Measurements from ENCODE around the gene SLC25A45.

The SLC25A45 gene

DNA sequence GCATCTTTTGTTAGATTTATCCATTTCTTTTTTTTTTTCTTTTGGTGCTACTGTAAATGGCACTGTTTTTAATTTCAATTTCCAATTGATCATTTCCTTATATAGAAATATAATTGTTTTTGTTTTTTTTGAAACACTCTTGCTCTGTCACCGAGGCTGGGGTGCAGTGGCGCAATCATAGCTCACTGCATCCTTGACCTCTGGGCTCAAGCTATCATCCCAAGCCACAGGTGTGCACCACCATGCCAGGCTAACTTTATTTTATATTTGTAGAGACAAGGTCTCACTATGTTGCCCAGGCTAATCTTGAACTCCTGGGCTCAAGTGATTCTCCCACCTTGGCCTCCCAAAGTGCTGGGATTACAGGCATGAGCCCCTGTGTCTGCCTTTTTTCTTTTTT, 20.3 kb upstream of the SLC25A45 start:
- no peak for FAIRE-seq

GRCh38 chr11:65401803-65402248, 19.4 kb upstream of the SLC25A45 start:
- FAIRE-seq, result no peak

DNA sequence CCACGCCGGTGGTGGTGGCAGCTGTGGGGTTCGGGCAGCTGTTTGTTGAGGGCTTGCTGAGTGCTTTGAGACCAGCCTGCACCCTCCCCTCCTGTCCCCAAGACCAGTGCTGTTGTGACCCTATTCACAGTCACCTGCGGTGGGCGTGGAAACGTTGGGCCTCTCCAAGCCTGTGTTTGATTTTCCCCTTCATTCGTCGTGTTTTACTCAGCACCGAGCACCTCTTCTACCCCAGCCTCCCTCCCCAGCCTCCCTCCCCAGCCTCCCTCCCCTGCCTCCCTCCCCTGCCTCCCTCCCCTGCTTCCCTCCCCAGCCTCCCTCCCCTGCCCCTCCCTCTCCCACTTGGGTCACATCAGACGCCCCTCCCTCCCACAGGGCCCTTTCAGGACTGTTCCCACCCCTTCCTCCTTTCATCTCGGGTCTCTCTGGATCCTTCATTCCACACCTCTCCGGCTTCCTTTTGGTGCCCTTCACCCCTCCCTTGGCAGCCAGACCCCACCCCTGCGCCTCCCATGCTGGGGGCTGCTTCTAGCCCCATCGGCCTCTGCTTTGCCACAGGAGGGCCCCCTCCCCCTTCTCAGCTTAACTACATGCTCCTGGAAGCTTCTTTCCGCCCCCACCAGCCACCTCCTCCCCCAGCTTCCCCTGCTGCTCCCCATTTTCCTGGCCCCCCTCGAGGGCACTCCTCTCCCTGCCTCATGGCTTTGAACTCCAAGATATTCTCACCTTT, 18.8 kb upstream of the SLC25A45 start:
- FAIRE-seq, result no peak

DNA sequence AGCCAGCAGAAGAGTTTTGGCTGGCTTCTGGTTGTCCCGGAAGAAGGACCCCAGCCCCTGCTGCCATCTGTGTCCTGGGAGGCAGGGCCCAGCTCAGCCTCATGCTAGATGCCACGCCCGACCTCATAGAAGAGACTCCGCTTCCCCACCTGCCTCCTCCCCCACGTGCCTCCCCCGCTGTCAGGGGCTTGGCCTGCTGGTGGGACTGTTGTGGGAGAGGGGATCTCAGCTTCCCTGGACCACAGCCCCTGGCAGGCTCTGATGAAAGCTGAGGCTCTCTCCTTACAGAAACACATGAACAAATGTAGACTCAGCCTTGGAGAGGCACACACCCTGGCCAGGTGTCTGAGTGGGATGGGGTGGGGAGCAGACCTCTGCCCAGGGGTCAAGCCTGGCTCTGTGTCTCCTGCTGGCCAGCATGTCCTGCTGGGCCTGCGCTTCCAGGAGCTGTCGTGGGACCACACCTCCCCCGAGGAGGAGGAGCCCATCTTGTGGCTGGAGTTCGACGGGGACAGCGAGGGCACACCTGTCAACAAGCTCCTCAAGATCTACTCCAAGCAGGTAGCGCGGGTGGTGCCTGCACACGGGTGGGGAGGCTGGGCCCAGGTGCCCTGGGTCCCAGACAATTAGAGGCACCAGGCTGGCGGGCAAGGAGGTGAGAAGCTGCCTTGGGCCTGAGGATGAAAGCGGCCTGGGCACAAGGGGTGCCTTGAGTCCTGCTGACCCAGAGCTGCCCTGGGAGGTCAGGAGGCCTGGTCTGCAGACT, 18.0 kb upstream of the SLC25A45 start:
- FAIRE-seq, result no peak

- FAIRE-seq, result no peak
Observed at GRCh38 chr11:65399845-65400244, 17.4 kb upstream of the SLC25A45 start.

DNA sequence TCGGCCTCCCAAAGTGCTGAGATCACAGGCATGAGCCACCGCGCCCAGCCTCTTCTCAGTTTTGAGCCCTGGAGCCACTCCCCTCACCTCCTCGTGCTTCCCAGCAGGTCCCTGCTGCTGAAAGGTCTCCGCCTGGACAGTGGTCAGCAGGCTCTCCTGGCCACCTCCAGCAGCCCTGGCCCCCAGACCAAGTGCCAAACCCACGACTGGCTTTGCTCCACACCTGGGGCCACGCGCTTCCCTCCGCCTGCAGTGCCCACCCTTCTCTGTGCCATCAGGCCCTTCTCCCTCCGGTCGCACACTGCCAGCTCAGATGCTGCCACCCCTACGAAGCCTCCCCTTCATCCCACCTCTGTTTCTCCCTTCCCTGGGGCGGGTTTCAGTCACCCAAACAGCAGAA, 16.8 kb upstream of the SLC25A45 start:
- no peak for FAIRE-seq

DNA sequence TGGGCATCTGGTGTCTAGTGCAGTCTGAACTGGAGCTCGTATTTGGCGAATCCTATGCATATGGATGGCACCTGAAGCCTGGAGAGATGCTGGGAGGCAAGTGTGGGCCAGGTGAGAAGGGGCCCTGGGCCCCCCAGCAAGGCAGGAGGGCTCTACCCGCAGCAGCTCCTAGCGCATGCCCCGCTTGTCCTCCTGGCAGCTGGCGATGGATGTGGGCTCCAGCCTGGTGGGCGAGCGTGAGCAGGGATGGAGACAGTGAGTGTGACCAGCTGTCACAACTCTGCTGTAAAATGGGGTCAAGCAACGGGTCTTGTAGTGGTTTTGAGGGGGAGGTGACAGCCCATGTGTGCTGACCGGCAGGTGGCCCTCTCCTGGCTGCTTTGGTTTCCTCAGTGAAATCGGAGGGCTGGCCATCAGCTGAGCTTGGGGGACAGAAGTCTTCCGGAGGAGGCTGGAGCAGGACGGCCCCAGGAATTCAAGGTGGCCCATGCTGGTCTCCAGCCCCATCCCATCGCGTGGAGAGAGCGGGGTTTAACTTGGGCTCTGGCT, 16.0 kb upstream of the SLC25A45 start:
- no peak for FAIRE-seq

- FAIRE-seq, result no peak
Observed at GRCh38 chr11:65396769-65397745, 14.6 kb upstream of the SLC25A45 start.

GRCh38 chr11:65395961-65396530, 13.6 kb upstream of the SLC25A45 start:
- FAIRE-seq, result no peak

DNA sequence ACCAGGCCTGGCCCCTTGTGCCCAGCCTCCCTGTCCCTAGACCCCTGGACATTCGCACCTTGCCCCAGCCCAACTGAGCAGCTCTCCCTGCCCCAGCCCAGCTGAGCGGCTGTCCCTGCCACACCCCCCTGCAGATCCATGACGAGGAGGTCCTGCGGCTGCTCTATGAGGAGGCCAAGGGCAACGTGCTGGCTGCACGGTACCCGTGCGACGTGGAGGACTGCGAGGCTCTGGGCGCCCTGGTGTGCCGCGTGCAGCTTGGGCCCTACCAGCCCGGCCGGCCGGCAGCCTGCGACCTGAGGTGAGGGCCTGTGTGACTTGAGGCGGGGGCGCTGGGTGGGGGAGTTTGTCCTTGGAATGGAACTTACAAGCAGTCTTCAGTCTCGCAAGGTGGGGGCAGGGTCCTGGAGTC, 11.7 kb upstream of the SLC25A45 start:
- FAIRE-seq, result no peak

DNA sequence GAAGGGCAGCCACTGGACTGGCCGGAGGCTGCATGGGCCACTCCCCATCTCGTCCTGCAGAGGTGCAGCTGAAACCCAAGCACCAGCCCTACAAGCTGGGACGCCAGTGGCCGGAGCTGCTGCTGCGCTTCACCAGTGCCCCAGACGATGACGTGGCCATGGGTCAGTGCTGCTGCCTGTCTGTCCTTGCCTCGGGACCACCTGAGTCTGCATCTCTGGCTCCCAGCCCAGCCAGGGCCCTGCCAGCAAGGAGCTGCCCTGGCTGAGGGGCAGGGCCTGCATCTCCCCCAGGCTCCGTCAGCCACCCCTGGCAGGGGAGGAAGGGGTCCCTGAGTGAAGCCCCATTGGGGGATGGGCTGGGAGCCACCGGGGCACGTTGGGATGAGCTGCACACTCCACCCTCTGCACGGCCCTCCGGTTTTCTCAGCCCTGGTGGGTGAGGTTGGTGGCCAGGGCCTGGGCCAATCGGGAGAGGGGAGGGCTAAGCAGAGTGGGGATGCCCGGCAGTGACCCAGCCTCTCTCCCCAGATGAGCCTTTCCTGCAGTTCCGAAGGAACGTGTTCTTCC, 11.2 kb upstream of the SLC25A45 start:
- no peak for FAIRE-seq

GRCh38 chr11:65392899-65393298, 10.5 kb upstream of the SLC25A45 start:
- FAIRE-seq, result no peak

DNA sequence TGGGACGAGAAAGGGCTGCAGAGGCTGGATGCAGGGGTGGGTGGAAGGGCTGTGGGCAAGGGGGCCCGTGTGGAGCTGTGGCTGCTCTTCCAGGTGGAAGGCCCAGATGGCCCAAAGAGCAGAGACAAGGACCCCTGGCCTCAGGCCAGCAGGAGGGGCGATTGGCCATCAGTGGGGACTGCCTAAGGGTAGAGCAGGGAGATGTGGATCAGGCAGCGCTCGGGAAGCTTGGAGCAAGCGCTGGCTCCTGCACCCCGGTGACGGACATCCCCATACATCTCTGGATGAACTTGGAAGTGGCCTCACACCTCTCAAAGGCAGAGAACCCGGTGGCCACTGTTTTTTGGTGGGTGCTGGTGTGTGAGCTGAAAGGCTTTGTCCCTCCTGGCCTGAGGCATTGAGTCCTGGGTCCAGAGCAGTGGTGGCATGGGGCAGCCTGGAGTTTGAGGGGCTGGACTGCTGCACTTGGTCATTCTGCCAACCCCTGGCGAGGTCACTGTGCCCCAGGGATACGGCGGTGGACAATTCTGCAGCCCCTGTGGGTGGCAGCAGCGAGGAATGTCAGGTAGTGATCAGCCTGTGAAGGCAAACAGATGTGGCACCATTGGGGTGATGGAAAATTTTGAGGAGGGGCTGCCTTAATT, 9.9 kb upstream of the SLC25A45 start:
- FAIRE-seq, result no peak

- no peak for FAIRE-seq
Observed at GRCh38 chr11:65390996-65391395, 8.6 kb upstream of the SLC25A45 start.

DNA sequence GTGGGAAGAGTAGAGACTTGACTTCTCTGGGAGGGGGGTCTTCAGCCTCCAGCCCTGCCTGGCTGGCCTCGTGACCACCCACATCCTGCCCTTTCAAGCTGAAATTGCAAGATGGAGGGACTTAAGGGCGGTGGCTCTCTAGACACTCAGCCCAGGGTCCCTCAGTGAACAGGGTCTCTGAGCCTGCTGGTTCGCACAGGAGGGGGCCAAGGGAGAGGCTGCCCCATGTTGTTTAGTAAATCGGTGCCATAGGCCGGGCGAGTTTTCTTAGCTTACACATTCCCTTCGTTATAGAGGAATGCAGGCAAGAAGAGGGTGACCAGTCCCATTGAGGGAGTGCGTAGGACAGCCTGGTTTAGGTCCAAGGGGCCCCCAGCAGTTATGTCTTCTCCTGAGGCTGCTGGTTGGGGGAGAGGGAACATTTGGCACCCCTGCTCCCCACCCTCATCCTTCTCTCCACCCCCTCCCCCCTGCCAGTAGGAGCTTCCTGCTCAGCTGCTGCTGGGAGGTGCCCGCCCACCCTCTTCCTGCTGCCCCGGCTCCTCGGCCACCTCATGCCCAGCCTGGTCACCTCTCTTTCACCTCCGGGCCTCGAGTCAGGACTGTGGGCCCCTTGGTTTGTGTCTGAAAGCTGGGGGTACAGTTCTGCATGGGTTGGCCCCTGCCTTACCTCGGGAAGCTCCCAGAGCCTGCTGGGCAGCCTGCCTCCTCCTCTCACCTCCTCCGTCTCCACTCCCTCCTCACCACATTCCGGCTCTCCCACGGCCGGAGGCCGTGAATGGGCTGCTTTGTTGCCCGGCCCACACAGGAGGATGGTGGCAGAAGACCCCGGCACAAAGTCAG, 7.9 kb upstream of the SLC25A45 start:
- no peak for FAIRE-seq

GRCh38 chr11:65389294-65389980, 7.0 kb upstream of the SLC25A45 start:
- FAIRE-seq, result no peak

DNA sequence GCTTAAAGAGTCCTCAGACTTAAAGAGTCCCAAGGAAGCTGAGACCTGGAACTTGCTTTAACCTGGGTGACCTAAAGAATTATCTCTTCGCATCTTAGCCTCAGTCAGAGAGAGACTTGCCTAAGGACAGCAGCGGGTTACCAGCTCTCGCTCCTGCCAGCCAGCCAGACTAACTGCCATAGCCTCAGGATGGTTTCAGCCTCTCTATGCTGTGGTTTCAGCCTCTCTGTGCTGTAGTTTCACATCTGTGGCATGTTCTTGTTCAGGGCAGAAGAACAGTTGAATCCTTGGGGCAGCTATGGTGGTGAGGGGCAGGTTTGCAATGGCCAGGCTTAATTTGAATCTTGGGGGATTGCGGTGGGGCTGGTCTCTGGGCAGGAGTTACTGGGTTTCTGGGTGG, 6.3 kb upstream of the SLC25A45 start:
- no peak for FAIRE-seq

DNA sequence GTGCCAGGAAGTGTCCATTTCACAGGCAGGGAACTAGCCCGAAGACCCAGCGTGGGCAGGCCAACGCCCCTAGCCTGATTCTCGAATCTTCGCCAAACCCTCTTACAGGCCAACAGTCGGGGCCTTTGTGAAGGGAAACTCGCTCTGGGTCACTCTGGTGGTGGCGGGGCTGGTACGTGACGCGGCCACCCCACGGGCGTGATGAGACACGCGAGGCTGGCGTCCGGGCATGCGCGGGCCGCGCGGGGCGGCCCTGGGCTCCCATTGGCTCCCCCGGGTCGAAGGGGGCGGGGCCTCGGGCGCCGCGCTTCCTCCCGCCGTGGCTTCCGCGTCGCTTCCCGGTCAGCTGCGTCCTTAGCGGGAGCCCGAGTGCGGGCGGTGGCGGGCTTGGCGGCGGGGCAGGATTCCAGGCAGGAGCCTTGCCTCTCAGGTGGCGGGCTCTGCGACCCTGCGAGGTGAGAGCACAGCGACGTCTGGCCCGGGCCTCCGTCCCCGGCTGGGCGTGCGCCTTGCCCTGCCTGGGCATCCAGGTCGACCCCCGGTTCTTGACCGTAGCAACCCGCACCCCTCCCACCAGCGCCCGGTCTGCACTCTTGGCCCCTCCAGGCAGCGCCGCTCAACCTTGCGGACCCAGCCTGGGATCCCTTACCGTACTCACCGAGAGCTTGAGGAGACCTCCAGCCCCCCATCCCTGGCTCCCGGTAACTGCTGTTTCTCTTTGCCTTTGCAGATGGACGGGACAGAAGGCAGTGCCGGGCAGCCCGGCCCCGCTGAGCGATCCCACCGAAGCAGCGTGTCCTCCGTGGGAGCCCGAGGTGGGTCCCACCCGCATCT, 4.1 kb upstream of the SLC25A45 start, which contains the start of gene FRMD8:
FRMD8 (plus strand) TSS at position 331 of the 834 bp plus-strand sequence; CDS start at position 731, 400 bp downstream.
- FAIRE-seq, result no peak

Data from TTC549 (cell line).